Hypothalamus (tissue), 51 donors: Measurements from ENCODE around the gene ADAR.

Experiments
- DNase-seq, 51 donors: peaks; one replicate each; lab custom pipeline; 2025; lab: John Stamatoyannopoulos, UW

The ADAR gene

DNA sequence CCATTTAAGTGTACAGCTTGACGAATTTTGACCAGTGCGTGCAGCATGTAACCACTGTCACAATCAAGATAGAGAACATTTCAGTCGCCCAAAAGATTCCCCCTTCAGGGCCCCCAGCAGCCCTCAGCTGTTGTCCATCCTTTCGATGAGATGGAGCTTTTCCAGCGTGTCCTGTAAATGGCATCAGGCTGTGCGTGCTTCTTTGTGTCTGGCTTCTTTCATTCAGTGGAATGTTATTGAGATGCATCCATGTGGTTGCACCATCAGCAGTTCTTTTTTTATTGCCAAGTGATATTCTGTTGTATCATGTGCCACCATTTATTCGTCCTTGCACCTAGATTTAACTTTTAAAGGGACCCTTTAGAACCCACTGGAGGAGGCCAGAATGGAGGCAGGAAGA, 71.4 kb downstream of the ADAR start:
- DNase-seq, result no peak

GRCh38 chr1:154533952-154534844, 73.8 kb downstream of the ADAR start:
- DNase-seq, result no peak
